Common myeloid progenitor, CD34-positive (primary cell): ENCODE data around the gene SAMD3.

Experiments used
- CTCF ChIA-PET: fragments of 350-600 bp; sonication (Branson Sonifier 250); formaldehyde crosslinking; loops from one replicate; lab custom pipeline; 2021; ENCODE audit warnings: antibody characterized with exemption; lab: Charles Lee
- POLR2A ChIA-PET: fragments of 350-600 bp; sonication (Branson Sonifier 250); formaldehyde crosslinking; loops from one replicate; lab custom pipeline; 2021; ENCODE audit warnings: antibody characterized with exemption; lab: Charles Lee
- DNase-seq, 3 donors: peaks; one replicate each; pipeline versions ENCODE4 v3.0.0 to v3.0.0-alpha.2; 2013
- H3K27ac ChIP-seq, 2 experiments: 1 replicate in 1 of 2; 2 replicates in 1 of 2; pipeline ENCODE4 v1.7.0; 2013; ENCODE audit warnings: inconsistent platforms in 2 of 2, low read length in 2 of 2, mild to moderate bottlenecking in 2 of 2, low read depth in 1 of 2, moderate library complexity in 1 of 2; ENCODE audit not compliant: severe bottlenecking in 2 of 2, insufficient read depth in 1 of 2, poor library complexity in 1 of 2
- H3K27me3 ChIP-seq, 5 experiments: replicated peaks in 2 of 5; 1 replicate in 3 of 5; 2 replicates in 2 of 5; pipeline versions ENCODE4 v1.6.1 to v1.7.0; 2013; ENCODE audit warnings: low read length in 4 of 5, mild to moderate bottlenecking in 2 of 5, moderate library complexity in 2 of 5, inconsistent platforms in 1 of 5; ENCODE audit not compliant: insufficient read depth in 5 of 5, control insufficient read depth in 4 of 5
- H3K36me3 ChIP-seq, 4 experiments: 1 replicate in 2 of 4; 2 replicates in 2 of 4; pipeline versions ENCODE4 v1.6.1 to v1.7.0; 2013; ENCODE audit warnings: low read length in 3 of 4, control low read depth in 1 of 4, mild to moderate bottlenecking in 1 of 4; ENCODE audit not compliant: control insufficient read depth in 4 of 4, insufficient read depth in 4 of 4
- H3K4me1 ChIP-seq, 4 experiments: 1 replicate in 3 of 4; 2 replicates in 1 of 4; pipeline versions ENCODE4 v1.6.1 to v1.7.1; 2013; ENCODE audit warnings: low read length in 3 of 4, mild to moderate bottlenecking in 3 of 4, control low read depth in 1 of 4, inconsistent platforms in 1 of 4, moderate library complexity in 1 of 4; ENCODE audit not compliant: control insufficient read depth in 4 of 4, insufficient read depth in 4 of 4; ENCODE audit errors: control extremely low read depth in 1 of 4
- H3K4me3 ChIP-seq, 7 experiments: 1 replicate in 4 of 7; 2 replicates in 3 of 7; pipeline versions ENCODE4 v1.5.1 to v1.7.0; 2013; ENCODE audit warnings: mild to moderate bottlenecking in 7 of 7, low read length in 6 of 7, moderate library complexity in 6 of 7, inconsistent platforms in 2 of 7, low read depth in 2 of 7, control low read depth in 1 of 7; ENCODE audit not compliant: insufficient read depth in 4 of 7, control insufficient read depth in 1 of 7; ENCODE audit errors: extremely low read depth in 1 of 7
- H3K9me3 ChIP-seq, 5 experiments: 1 replicate in 4 of 5; 2 replicates in 1 of 5; pipeline versions ENCODE4 v1.6.1 to v1.7.1; 2013; ENCODE audit warnings: low read length in 4 of 5, mild to moderate bottlenecking in 2 of 5, inconsistent platforms in 1 of 5, low read depth in 1 of 5, moderate library complexity in 1 of 5; ENCODE audit not compliant: control insufficient read depth in 4 of 5, insufficient read depth in 2 of 5; ENCODE audit errors: control extremely low read depth in 1 of 5
- WGBS: methylation state at CpG from one replicate; pipeline ENCODE4 v1.1.5; 2013; ENCODE audit not compliant: insufficient coverage; 5-methylcytosine and 5-hydroxymethylcytosine counted together

The SAMD3 gene

DNA sequence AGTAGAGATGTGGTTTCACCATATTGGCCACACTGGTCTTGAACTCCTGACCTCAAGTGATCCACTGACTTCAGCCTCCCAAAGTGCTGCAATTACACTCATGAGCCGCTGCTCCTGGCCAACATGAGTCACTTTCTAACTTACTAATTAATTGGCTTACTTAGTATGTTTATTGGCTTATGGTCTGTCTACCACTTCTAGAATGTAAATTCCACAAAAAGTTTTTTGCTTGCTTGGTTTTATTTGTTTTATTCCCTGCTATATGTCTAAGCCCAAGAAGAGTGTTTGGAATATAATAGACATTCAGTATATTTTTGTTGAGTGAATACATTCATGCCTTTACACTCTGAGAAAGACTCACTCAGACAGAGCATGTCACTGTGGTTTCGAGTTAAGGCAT is 86.0 kb downstream of the SAMD3 start:
- H3K4me3 ChIP-seq = no peak overlapping the region
- ChIA-PET POLR2A (no interaction called here), CTCF (interaction anchor here (0.7 kb wide), 1 partner anchor 61 kb away, joined by 3 read pairs; no protein-coding TSS in a partner anchor)
- 100% methylated on average over 1 of the region's 2 CpGs for WGBS
- no peak overlapping the region for H3K27ac ChIP-seq
- H3K27me3 ChIP-seq = no peaks in the 10 kb centered on the region
- no peak for DNase-seq
- H3K9me3 ChIP-seq = no peaks in the 10 kb centered on the region
- no peaks in the 10 kb centered on the region for H3K4me1 ChIP-seq
- peaks cover 3 to 31% (median 10%) of the 10 kb centered on the region in 4 experiments for H3K36me3 ChIP-seq

DNA sequence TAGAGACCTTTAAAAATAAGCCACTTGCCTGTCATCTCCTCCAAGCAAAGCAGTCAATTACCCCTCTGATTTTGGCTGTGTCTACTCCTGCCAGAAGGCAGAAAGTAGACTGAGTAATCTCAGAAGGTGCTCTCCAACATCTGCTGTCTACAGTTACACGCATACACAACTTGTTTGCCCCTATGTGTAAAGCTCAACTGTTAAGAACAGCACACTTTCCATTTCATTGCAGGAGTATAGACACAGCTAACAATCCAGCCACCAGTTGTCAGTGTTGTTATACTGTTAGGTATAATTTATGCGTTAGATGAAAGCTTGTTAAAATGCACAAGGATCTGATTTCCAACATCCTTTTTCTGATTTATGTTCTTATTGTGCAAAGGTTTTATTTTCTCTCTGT is 88.2 kb downstream of the SAMD3 start:
- POLR2A ChIA-PET = no interaction called here
- no peak for DNase-seq

GRCh38 chr6:130132286-130132701 is 90.5 kb downstream of the SAMD3 start:
- WGBS = 72% methylated on average over 3 of the region's 6 CpGs
- Histone ChIP-seq H3K36me3 (peaks cover 0 to 22% (median 12%) of the 10 kb centered on the region in 4 experiments), H3K4me3 (no peak overlapping the region), H3K27ac (no peak overlapping the region), H3K4me1 (no peaks in the 10 kb centered on the region), H3K27me3 (no peaks in the 10 kb centered on the region), H3K9me3 (no peaks in the 10 kb centered on the region)
- POLR2A ChIA-PET = no interaction called here
- no peak for DNase-seq
- CTCF ChIA-PET = interaction anchor here (0.6 kb wide), 1 partner anchor 163 kb away, joined by 3 read pairs; no protein-coding TSS in a partner anchor

More for the DNA sequence above, 88.2 kb downstream of the SAMD3 start:
- H3K4me3 ChIP-seq = no peak overlapping the region
- no peaks in the 10 kb centered on the region for H3K27me3 ChIP-seq
- H3K4me1 ChIP-seq = no peaks in the 10 kb centered on the region
- CTCF ChIA-PET = interaction anchor here (1.0 kb wide), 1 partner anchor 12 kb away, joined by 3 read pairs; no protein-coding TSS in a partner anchor
- H3K9me3 ChIP-seq = no peaks in the 10 kb centered on the region
- 67% methylated on average over 1 of the region's 2 CpGs for WGBS
- no peak overlapping the region for H3K27ac ChIP-seq
- peaks cover 3 to 26% (median 11%) of the 10 kb centered on the region in 4 experiments for H3K36me3 ChIP-seq

DNA sequence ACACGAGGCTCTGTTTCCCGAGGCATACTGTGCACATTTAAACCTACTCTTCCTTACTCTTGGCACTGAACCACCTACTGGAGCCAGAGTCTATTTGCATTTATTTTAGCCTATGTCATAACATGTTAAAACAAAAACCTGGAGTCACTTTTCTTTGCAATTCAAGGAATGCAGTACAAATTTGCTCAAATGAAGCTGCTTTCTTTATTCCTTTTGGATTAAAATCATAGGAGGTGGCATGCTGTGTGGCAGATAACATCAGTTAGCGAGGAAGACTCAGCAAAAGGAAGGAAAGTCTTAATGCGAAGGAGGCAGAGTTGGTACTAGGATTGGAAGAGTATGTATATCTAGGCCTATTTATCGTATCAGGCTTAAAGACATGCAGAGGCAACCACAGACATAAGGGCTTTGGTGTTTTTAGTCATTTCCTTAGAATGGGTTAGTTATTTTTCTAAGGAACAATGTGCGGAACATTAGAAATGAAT is 92.9 kb downstream of the SAMD3 start:
- ChIA-PET POLR2A (no interaction called here), CTCF (no interaction called here)
- no peaks in the 10 kb centered on the region for H3K27me3 ChIP-seq
- no peaks in the 10 kb centered on the region for H3K9me3 ChIP-seq
- DNase-seq = no peak
- no peak overlapping the region for H3K27ac ChIP-seq
- H3K4me1 ChIP-seq = no peaks in the 10 kb centered on the region
- 100% methylated on average over 4 of the region's 6 CpGs for whole genome bisulfite sequencing
- peaks cover 0 to 14% (median 4%) of the 10 kb centered on the region in 4 experiments for H3K36me3 ChIP-seq
- no peak overlapping the region for H3K4me3 ChIP-seq

GRCh38 chr6:130128326-130128725 is 94.4 kb downstream of the SAMD3 start:
- Histone ChIP-seq H3K9me3 (no peaks in the 10 kb centered on the region), H3K27me3 (no peaks in the 10 kb centered on the region), H3K4me3 (no peak overlapping the region), H3K36me3 (peaks cover 0 to 9% (median 6%) of the 10 kb centered on the region in 4 experiments), H3K4me1 (no peaks in the 10 kb centered on the region), H3K27ac (no peak overlapping the region)
- 100% methylated on average over 4 of the region's 5 CpGs for WGBS
- ChIA-PET CTCF (no interaction called here), POLR2A (interaction anchor here (0.6 kb wide), 1 partner anchor 25 kb away, joined by 3 read pairs; no protein-coding TSS in a partner anchor)
- peak in 2 of 3 donors; percentile 7 to 9 for DNase-seq

- ChIA-PET CTCF (no interaction called here), POLR2A (no interaction called here)
- DNase-seq = no peak
- no peak overlapping the region for H3K4me3 ChIP-seq
- no peaks in the 10 kb centered on the region for H3K4me1 ChIP-seq
- H3K9me3 ChIP-seq = no peaks in the 10 kb centered on the region
- H3K27me3 ChIP-seq = no peaks in the 10 kb centered on the region
- H3K27ac ChIP-seq = no peak overlapping the region
- H3K36me3 ChIP-seq = peaks cover 0 to 7% (median 5%) of the 10 kb centered on the region in 4 experiments
- WGBS = 93% methylated on average over 2 of the region's 2 CpGs
Measured at GRCh38 chr6:130127195-130127594, 95.6 kb downstream of the SAMD3 start.

GRCh38 chr6:130122243-130122642 is 100.5 kb downstream of the SAMD3 start:
- WGBS = 86% methylated on average over 1 of the region's 2 CpGs
- H3K9me3 ChIP-seq = no peaks in the 10 kb centered on the region
- H3K4me3 ChIP-seq = no peak overlapping the region
- H3K27ac ChIP-seq = no peak overlapping the region
- peaks cover 0 to 8% (median 4%) of the 10 kb centered on the region in 4 experiments for H3K36me3 ChIP-seq
- H3K4me1 ChIP-seq = no peaks in the 10 kb centered on the region
- ChIA-PET CTCF (interaction anchor here (1.3 to 1.9 kb wide), 2 partner anchors 9 to 13 kb away, joined by 3 to 6 read pairs; no protein-coding TSS in a partner anchor), POLR2A (no interaction called here)
- no peak for DNase-seq
- no peaks in the 10 kb centered on the region for H3K27me3 ChIP-seq
